Peyer's patch (tissue), 4 donors: Measurements from ENCODE around the gene SLC16A5. TPM values are rescaled to one million over a fixed set of nuclear protein-coding genes. Genes with fewer than 3 reads are reported as not detected.
"Not testable (repeated sequence)": the region's sequence is repeated elsewhere in the genome, so short reads cannot be mapped to it uniquely, and the experiment has no call there.

Experiments used
- DNase-seq, 3 donors: peaks; one replicate each; pipeline ENCODE4 v3.0.0-alpha.2; 2017 to 2019
- H3K27ac ChIP-seq, 4 donors: fragments of 200-600 bp; sonication (generic); one replicate each; pipeline ENCODE4 v1.5.1; 2016 to 2019
- H3K27me3 ChIP-seq, 2 donors: fragments of 200-600 bp; sonication (generic); one replicate each; pipeline ENCODE4 v1.5.1; 2019
- H3K36me3 ChIP-seq, 3 donors: fragments of 200-600 bp; sonication (generic); one replicate each; pipeline ENCODE4 v1.5.1; 2016 to 2019
- H3K4me1 ChIP-seq, 4 donors: fragments of 200-600 bp; sonication (generic); one replicate each; pipeline ENCODE4 v1.5.1; 2016 to 2019
- H3K4me3 ChIP-seq, 4 donors: fragments of 200-600 bp; sonication (generic); 1 replicate in 3 of 4; 2 replicates in 1 of 4; pipeline ENCODE4 v1.5.1; 2016 to 2019; ENCODE audit warnings: mild to moderate bottlenecking in 1 of 4
- H3K9me3 ChIP-seq, 4 donors: fragments of 200-600 bp; sonication (generic); one replicate each; pipeline ENCODE4 v1.5.1; 2016 to 2019; ENCODE audit warnings: mild to moderate bottlenecking in 1 of 4
- CTCF ChIP-seq, 6 experiments: fragments of 450-650 bp in 4 of 6; fragments of 200-600 bp in 2 of 6; sonication (generic) in 1 of 6; IDR thresholded peaks; one replicate each; pipeline ENCODE4 v1.5.1; 2017 to 2019; ENCODE audit warnings: antibody characterized with exemption in 6 of 6, mild to moderate bottlenecking in 3 of 6, moderate library complexity in 1 of 6
- POLR2A ChIP-seq, 2 donors: fragments of 450-650 bp; IDR thresholded peaks; one replicate each; pipeline ENCODE4 v1.5.1; 2017; ENCODE audit warnings: antibody characterized with exemption in 2 of 2, mild to moderate bottlenecking in 2 of 2, moderate library complexity in 2 of 2
- total RNA-seq, 4 donors: library from RNA; depleted of rRNA; stranded (reverse); fragments of >200 nt; gene quantifications; one replicate each; pipeline ENCODE4 v1.1.0, GENCODE V29; 2016

The SLC16A5 gene
- total RNA-seq, 4 donors from 2014 or later: 47.9 to 211 (median 147) TPM

GRCh38 chr17:75065562-75066151 is 22.1 kb upstream of the SLC16A5 start:
- peaks cover 0 to 43% (median 0%) of the 10 kb centered on the region in 3 donors for H3K36me3 ChIP-seq
- no peaks in the 10 kb centered on the region for H3K4me1 ChIP-seq
- peak overlapping the region in 1 of 4 donors; percentile 27 for H3K27ac ChIP-seq
- no peak for DNase-seq
- no peak for TF ChIP-seq CTCF (IDR thresholded peaks at IDR 0.05)
- no peak for TF ChIP-seq POLR2A (IDR thresholded peaks at IDR 0.05)
- no peaks in the 10 kb centered on the region for H3K9me3 ChIP-seq
- H3K4me3 ChIP-seq: no peak overlapping the region
- H3K27me3 ChIP-seq: no peaks in the 10 kb centered on the region

DNA sequence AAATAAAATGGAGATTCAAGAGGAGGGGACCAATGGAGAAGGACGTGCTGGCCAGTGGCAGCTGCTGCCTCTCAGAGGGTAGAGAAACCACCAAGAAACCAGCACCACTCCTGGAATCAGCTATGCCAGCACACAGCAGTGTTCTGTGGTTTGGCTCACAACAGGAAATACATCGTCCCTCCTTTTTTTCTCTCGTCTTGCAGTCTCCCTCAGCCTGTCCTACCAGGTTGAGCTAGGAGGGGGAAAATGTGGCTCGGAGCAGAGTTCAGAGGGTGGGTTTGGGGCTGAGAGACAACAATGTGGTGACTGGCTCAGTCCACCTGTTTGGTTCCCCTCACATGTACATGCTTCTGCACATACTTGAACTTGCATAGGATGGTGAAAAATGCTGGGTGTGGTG is 19.9 kb upstream of the SLC16A5 start:
- peaks cover 0 to 22% (median 0%) of the 10 kb centered on the region in 3 donors for H3K36me3 ChIP-seq
- H3K4me1 ChIP-seq: no peaks in the 10 kb centered on the region
- H3K27me3 ChIP-seq: no peaks in the 10 kb centered on the region
- TF ChIP-seq CTCF (IDR thresholded peaks at IDR 0.05) (no peak), POLR2A (IDR thresholded peaks at IDR 0.05) (no peak)
- no peaks in the 10 kb centered on the region for H3K9me3 ChIP-seq
- no peak overlapping the region for H3K27ac ChIP-seq
- H3K4me3 ChIP-seq: no peak overlapping the region
- no peak for DNase-seq

DNA sequence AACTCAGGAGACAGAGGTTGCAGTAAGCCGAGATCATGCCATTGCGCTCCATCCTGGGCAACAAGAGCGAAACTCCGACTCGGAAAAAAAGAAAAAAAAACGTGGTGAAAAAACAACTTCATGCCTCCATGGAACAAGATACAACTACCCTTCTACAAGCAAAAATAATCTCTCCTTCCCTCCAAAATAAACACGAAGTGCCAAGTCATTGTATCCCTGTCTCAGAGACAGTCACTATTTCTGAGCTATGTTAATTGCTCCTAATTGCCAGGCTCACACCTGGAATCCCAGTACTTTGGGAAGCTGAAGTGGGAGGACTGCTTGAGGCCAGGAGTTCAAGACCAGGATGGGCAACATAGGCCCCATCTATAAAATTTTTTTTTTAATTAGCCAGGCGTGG is 19.0 kb upstream of the SLC16A5 start:
- Histone ChIP-seq H3K4me3 (no peak overlapping the region), H3K9me3 (no peaks in the 10 kb centered on the region), H3K4me1 (no peaks in the 10 kb centered on the region), H3K36me3 (peaks cover 0 to 13% (median 0%) of the 10 kb centered on the region in 3 donors), H3K27me3 (no peaks in the 10 kb centered on the region), H3K27ac (no peak overlapping the region)
- no peak for DNase-seq
- no peak for TF ChIP-seq CTCF (IDR thresholded peaks at IDR 0.05)
- no peak for TF ChIP-seq POLR2A (IDR thresholded peaks at IDR 0.05)

DNA sequence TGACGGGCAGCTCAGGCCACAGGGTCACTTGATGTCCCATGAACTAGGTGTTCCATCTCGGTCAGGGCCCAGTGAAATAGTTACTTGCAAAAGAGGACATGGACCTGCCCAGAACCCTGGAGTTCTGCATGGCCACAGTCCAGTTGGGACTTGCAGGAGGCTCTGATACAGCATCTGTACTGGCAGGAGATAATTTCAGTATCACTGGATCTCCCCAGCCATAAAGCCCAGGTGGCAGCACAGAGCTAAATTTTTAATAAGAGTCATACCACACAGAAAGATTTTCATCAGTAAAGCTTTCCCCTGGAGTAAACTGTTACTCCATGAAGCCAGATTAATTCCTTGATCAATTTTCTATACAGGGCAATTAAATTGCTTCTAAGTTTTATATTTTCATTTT is 18.0 kb upstream of the SLC16A5 start:
- no peak for DNase-seq
- Histone ChIP-seq H3K27me3 (no peaks in the 10 kb centered on the region), H3K27ac (no peak overlapping the region), H3K9me3 (no peaks in the 10 kb centered on the region), H3K4me1 (no peaks in the 10 kb centered on the region), H3K4me3 (no peak overlapping the region), H3K36me3 (peaks cover 0 to 3% (median 0%) of the 10 kb centered on the region in 3 donors)
- TF ChIP-seq POLR2A (IDR thresholded peaks at IDR 0.05) (no peak), CTCF (IDR thresholded peaks at IDR 0.05) (peak in 4 of 6 experiments; percentile 19 to 66 (median 54))

- not testable (repeated sequence) for H3K27me3 ChIP-seq, DNase-seq, H3K4me3 ChIP-seq
These were observed 16.1 kb upstream of the SLC16A5 start for GRCh38 chr17:75071478-75072271.

DNA sequence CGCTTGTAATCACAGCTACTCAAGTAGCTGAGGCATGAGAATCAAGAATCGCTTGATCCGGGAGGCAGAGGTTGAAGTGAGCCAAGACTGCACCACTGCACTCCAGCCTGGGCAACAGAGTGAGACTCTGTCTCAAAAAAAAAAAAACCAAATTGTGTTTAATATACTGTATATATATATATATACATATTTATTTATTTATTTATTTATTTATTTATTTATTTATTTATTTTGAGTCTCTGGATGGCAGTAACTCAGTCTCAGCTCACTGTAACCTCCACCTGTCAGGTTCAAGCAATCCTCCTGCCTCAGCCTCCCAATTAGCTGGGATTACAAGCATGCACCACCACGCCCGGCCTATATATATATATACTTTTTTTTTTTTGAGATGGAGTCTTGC is 14.8 kb upstream of the SLC16A5 start:
- H3K4me1 ChIP-seq: peaks cover 0 to 13% (median 9%) of the 10 kb centered on the region in 4 donors
- not testable (repeated sequence) for H3K9me3 ChIP-seq, H3K4me3 ChIP-seq, H3K27ac ChIP-seq, H3K27me3 ChIP-seq, H3K36me3 ChIP-seq, DNase-seq

More at GRCh38 chr17:75071478-75072271, 16.1 kb upstream of the SLC16A5 start:
- not testable (repeated sequence) for H3K36me3 ChIP-seq, H3K4me1 ChIP-seq, H3K27ac ChIP-seq, H3K9me3 ChIP-seq
